Activated naive CD8-positive, alpha-beta T cell treated with anti-CD3 and anti-CD28 coated beads for 36 hours (primary cell): ENCODE data around the gene CACNA1C. TPM values are rescaled to one million over a fixed set of nuclear protein-coding genes. Genes with fewer than 3 reads are reported as not detected.

Experiments
- DNase-seq: peaks from one replicate; pipeline ENCODE4 v3.0.0; 2021
- H3K27ac Mint-ChIP-seq: one replicate; pipeline ENCODE4 v1.8.0; 2022; ENCODE audit warnings: mild to moderate bottlenecking, moderate library complexity, mixed read lengths
- H3K27me3 Mint-ChIP-seq: one replicate; pipeline ENCODE4 v1.8.0; 2022; ENCODE audit warnings: mild to moderate bottlenecking, mixed read lengths
- H3K36me3 Mint-ChIP-seq: one replicate; pipeline ENCODE4 v1.8.0; 2021; ENCODE audit warnings: mild to moderate bottlenecking, mixed read lengths
- H3K4me1 Mint-ChIP-seq: one replicate; pipeline ENCODE4 v1.8.0; 2021; ENCODE audit warnings: mixed read lengths
- H3K4me3 Mint-ChIP-seq: one replicate; pipeline ENCODE4 v1.8.0; 2022; ENCODE audit warnings: mild to moderate bottlenecking, moderate library complexity, mixed read lengths
- H3K9me3 Mint-ChIP-seq: one replicate; pipeline ENCODE4 v1.8.0; 2022; ENCODE audit warnings: mixed read lengths
- total RNA-seq, 2 experiments: library from RNA; stranded (reverse); gene quantifications; one replicate each; pipeline ENCODE4 v1.2.3, GENCODE V29; 2021

Gene CACNA1C
- total RNA-seq, 2 experiments from 2014 or later = 0.02 to 0.14 TPM

- Mint-ChIP-seq H3K4me3 (no peak overlapping the region), H3K9me3 (no peaks in the 10 kb centered on the region), H3K27ac (no peak overlapping the region), H3K36me3 (no peaks in the 10 kb centered on the region), H3K4me1 (no peaks in the 10 kb centered on the region), H3K27me3 (peaks cover 26% of the 10 kb centered on the region)
- no peak for DNase-seq
Measured at GRCh38 chr12:2619136-2619535, 566.3 kb downstream of the CACNA1C start.

GRCh38 chr12:2622460-2622859, 569.7 kb downstream of the CACNA1C start:
- no peak for DNase-seq
- Mint-ChIP-seq H3K27ac (no peak overlapping the region), H3K27me3 (peaks cover 12% of the 10 kb centered on the region), H3K4me3 (no peak overlapping the region), H3K36me3 (no peaks in the 10 kb centered on the region), H3K9me3 (no peaks in the 10 kb centered on the region), H3K4me1 (no peaks in the 10 kb centered on the region)

- Mint-ChIP-seq H3K27ac (no peak overlapping the region), H3K4me3 (no peak overlapping the region), H3K27me3 (peaks cover 22% of the 10 kb centered on the region)
Measured at GRCh38 chr12:2623472-2623871, 570.7 kb downstream of the CACNA1C start.

GRCh38 chr12:2624543-2625288, 571.9 kb downstream of the CACNA1C start:
- H3K4me3 Mint-ChIP-seq = no peak overlapping the region
- no peak overlapping the region for H3K27ac Mint-ChIP-seq
- H3K27me3 Mint-ChIP-seq = peaks cover 25% of the 10 kb centered on the region
- H3K4me1 Mint-ChIP-seq = peaks cover 2% of the 10 kb centered on the region
- DNase-seq = no peak
- no peaks in the 10 kb centered on the region for H3K36me3 Mint-ChIP-seq
- H3K9me3 Mint-ChIP-seq = no peaks in the 10 kb centered on the region

More at GRCh38 chr12:2623472-2623871, 570.7 kb downstream of the CACNA1C start:
- DNase-seq = no peak
- Mint-ChIP-seq H3K9me3 (no peaks in the 10 kb centered on the region), H3K36me3 (no peaks in the 10 kb centered on the region), H3K4me1 (peaks cover 2% of the 10 kb centered on the region)

GRCh38 chr12:2625289-2625612, 572.5 kb downstream of the CACNA1C start:
- Mint-ChIP-seq H3K4me3 (no peak overlapping the region), H3K36me3 (no peaks in the 10 kb centered on the region), H3K9me3 (no peaks in the 10 kb centered on the region)

GRCh38 chr12:2627076-2627834, 574.5 kb downstream of the CACNA1C start:
- no peak overlapping the region for H3K27ac Mint-ChIP-seq
- no peak for DNase-seq
- no peaks in the 10 kb centered on the region for H3K36me3 Mint-ChIP-seq
- peaks cover 20% of the 10 kb centered on the region for H3K27me3 Mint-ChIP-seq
- H3K4me3 Mint-ChIP-seq = no peak overlapping the region
- no peaks in the 10 kb centered on the region for H3K9me3 Mint-ChIP-seq
- peaks cover 2% of the 10 kb centered on the region for H3K4me1 Mint-ChIP-seq

More at GRCh38 chr12:2625289-2625612, 572.5 kb downstream of the CACNA1C start:
- peaks cover 2% of the 10 kb centered on the region for H3K4me1 Mint-ChIP-seq
- H3K27ac Mint-ChIP-seq = no peak overlapping the region
- no peak for DNase-seq
- peaks cover 25% of the 10 kb centered on the region for H3K27me3 Mint-ChIP-seq

GRCh38 chr12:2627835-2628191, 575.0 kb downstream of the CACNA1C start:
- peaks cover 20% of the 10 kb centered on the region for H3K27me3 Mint-ChIP-seq
- no peak overlapping the region for H3K27ac Mint-ChIP-seq
- DNase-seq = no peak
- H3K9me3 Mint-ChIP-seq = no peaks in the 10 kb centered on the region
- H3K4me3 Mint-ChIP-seq = no peak overlapping the region
- no peaks in the 10 kb centered on the region for H3K36me3 Mint-ChIP-seq
- H3K4me1 Mint-ChIP-seq = peaks cover 2% of the 10 kb centered on the region

- Mint-ChIP-seq H3K27me3 (peaks cover 20% of the 10 kb centered on the region), H3K4me3 (no peak overlapping the region), H3K27ac (no peak overlapping the region), H3K4me1 (peaks cover 2% of the 10 kb centered on the region), H3K9me3 (no peaks in the 10 kb centered on the region), H3K36me3 (no peaks in the 10 kb centered on the region)
- DNase-seq = no peak
Measured at GRCh38 chr12:2628401-2628800, 575.6 kb downstream of the CACNA1C start.

GRCh38 chr12:2629051-2629450, 576.3 kb downstream of the CACNA1C start:
- Mint-ChIP-seq H3K27me3 (peaks cover 22% of the 10 kb centered on the region), H3K36me3 (no peaks in the 10 kb centered on the region), H3K4me1 (peaks cover 2% of the 10 kb centered on the region), H3K4me3 (no peak overlapping the region), H3K27ac (no peak overlapping the region), H3K9me3 (no peaks in the 10 kb centered on the region)
- DNase-seq = no peak

GRCh38 chr12:2631653-2632350, 579.0 kb downstream of the CACNA1C start:
- Mint-ChIP-seq H3K9me3 (no peaks in the 10 kb centered on the region), H3K36me3 (no peaks in the 10 kb centered on the region), H3K4me3 (no peak overlapping the region), H3K27ac (no peak overlapping the region), H3K4me1 (peaks cover 2% of the 10 kb centered on the region), H3K27me3 (peaks cover 20% of the 10 kb centered on the region)
- no peak for DNase-seq

GRCh38 chr12:2633176-2633824, 580.5 kb downstream of the CACNA1C start:
- Mint-ChIP-seq H3K4me1 (no peaks in the 10 kb centered on the region), H3K27me3 (peaks cover 9% of the 10 kb centered on the region), H3K27ac (no peak overlapping the region), H3K36me3 (no peaks in the 10 kb centered on the region), H3K4me3 (no peak overlapping the region), H3K9me3 (no peaks in the 10 kb centered on the region)
- DNase-seq = no peak

- no peak for DNase-seq
- Mint-ChIP-seq H3K4me1 (no peaks in the 10 kb centered on the region), H3K27me3 (peaks cover 4% of the 10 kb centered on the region), H3K9me3 (no peaks in the 10 kb centered on the region), H3K4me3 (no peak overlapping the region), H3K36me3 (no peaks in the 10 kb centered on the region), H3K27ac (no peak overlapping the region)
Measured at GRCh38 chr12:2633825-2634200, 581.0 kb downstream of the CACNA1C start.

GRCh38 chr12:2634471-2634870, 581.7 kb downstream of the CACNA1C start:
- H3K9me3 Mint-ChIP-seq = no peaks in the 10 kb centered on the region
- no peak overlapping the region for H3K27ac Mint-ChIP-seq
- H3K27me3 Mint-ChIP-seq = peaks cover 4% of the 10 kb centered on the region
- no peaks in the 10 kb centered on the region for H3K4me1 Mint-ChIP-seq
- H3K4me3 Mint-ChIP-seq = no peak overlapping the region
- H3K36me3 Mint-ChIP-seq = no peaks in the 10 kb centered on the region
- DNase-seq = no peak

GRCh38 chr12:2636741-2637340, 584.1 kb downstream of the CACNA1C start:
- no peak for DNase-seq
- Mint-ChIP-seq H3K4me1 (peaks cover 8% of the 10 kb centered on the region), H3K36me3 (no peaks in the 10 kb centered on the region), H3K4me3 (no peak overlapping the region), H3K27ac (no peak overlapping the region), H3K27me3 (peaks cover 4% of the 10 kb centered on the region), H3K9me3 (no peaks in the 10 kb centered on the region)

GRCh38 chr12:2637371-2637770, 584.6 kb downstream of the CACNA1C start:
- Mint-ChIP-seq H3K36me3 (no peaks in the 10 kb centered on the region), H3K9me3 (no peaks in the 10 kb centered on the region), H3K4me1 (peaks cover 13% of the 10 kb centered on the region), H3K27me3 (peaks cover 4% of the 10 kb centered on the region), H3K4me3 (no peak overlapping the region), H3K27ac (no peak overlapping the region)
- no peak for DNase-seq
